GM18505 (cell line): ENCODE results near the gene MYNN.
A peak's percentile ranks its signal among the peaks of the same experiment; 100 is the strongest.
"Not testable (repeated sequence)": the region's sequence is repeated elsewhere in the genome, so short reads cannot be mapped to it uniquely, and the experiment has no call there.

Experiments used
- ATAC-seq: cut with Tn5 transposase; IDR thresholded peaks from one replicate; pipeline ENCODE4 v1.9.1; 2021; ENCODE audit not compliant: unreplicated experiment
- POLR2A ChIP-seq: IDR thresholded peaks from 4 replicates; pipeline ENCODE4 v1.6.1; 2011; ENCODE audit warnings: borderline replicate concordance; ENCODE audit not compliant: insufficient read depth, insufficient read length; ENCODE audit errors: extremely low read depth

MYNN gene

DNA sequence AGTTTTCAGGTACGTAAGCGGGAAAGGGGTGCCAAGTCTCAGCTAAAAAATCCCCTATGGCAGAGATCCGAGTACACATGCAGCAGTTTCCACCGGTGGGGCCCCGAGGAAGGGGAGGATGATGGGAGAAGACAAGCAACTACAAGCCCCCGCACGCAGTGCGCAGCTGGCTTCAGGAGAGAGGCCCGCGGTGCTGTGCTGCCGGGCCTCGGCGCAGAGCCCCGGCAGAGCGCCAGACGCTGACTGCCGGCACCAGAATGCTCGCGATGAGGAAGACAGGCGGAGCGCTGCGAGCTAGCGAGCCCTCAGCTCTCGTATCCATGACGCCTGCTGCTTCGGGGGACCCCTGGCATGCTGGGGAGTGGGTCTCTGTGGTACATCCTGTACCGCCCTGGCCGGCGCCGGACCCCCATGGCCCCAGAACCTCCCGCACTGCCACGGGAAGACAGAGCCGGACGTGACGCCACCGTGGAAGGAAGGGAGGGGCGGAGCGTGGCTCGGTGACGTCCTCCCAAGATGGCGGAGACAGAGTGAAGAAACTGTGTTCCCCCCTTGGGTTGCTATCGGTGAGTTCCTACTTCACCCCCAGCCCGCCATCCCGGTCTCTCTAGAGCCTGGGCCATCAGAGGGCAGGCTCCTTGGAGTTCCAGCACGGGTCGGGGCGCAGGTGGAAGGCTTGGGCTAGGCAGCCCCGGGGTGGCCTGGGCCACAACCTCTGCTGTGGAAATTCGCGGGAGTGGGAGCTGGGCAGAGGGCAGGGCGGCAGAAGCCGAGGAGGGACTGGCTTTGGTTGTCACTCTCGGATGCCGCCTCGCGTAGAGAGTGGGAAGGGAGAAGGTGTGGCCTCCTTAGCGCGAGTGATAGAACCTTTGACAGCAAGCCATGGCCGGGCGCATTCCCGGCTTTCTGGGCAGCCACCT, at the start of gene MYNN:
MYNN (plus strand) TSS at position 500 of the 920 bp plus-strand sequence. CDS start 900 bp downstream, outside the sequence.
- ATAC-seq: peak; percentile 83
- TF ChIP-seq POLR2A: peak; percentile 98

DNA sequence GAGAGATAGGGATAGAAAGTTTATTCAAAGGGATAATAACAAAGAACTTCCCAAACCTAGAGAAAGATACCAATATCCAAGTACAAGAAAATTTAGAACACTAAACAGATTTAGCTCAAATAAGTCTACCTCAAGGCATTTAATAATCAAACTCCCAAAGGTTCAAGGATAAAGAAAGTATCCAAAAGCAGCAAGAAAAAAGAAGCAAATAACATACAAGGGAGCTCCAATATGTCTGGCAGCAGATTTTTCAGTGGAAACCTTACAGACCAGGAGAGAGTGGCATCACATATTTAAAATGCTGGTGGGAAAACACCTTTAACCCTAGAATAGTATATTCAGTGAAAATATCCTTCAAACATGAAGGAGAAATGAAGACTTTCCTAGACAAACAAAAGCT, 41.3 kb upstream of the MYNN start:
- not testable (repeated sequence) for ATAC-seq

DNA sequence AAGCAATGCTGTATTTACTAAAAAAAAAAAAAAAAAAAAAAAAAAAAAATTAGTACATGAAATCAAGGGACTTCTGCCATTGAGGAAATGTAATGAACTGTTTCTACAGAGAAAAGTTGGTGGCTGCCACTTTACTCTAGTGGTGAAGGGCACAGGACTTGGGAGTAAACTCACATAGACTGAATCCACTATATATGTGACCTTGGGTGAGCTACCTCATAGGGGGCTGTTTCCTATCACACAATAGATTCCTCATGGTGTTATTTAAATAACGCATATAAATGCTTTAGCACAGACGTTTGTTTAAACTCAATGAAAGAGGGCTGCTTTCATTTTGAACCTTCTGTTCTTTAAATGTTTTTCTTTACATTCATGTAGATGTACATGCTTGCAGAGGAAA, 34.1 kb upstream of the MYNN start:
- no peak for ATAC-seq
- TF ChIP-seq POLR2A: no peak

DNA sequence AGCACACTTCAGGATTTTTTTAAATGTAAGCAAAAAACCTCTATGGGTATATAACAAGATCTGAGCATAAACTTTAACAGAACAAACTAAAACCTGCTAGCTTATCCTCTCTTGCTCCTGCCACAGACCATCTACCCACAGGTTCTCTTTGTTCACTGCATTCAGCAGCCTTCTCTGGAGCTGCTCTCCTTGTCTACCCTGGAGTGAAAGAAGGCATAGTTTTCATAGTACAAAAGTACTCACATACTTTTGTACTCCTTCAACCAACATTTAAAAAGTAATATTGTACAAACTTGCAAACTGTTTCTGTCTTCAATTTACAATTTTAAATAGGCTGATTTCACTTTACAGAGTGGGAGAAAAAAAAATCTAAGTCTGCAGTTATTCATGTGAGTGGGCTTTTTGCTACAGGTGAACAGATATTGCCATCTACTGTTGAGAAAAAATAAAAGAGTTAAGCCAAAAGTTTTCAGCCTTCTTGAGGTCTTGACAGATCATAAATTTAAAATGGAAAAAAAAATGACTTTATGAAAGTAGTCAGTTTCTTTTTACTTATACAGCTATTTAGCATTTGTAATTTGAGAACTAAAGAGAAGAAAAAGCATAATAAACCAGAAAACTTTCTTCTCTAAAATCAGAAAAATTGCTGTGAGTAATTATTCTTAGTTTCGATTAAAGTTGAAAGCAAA, 28.7 kb upstream of the MYNN start:
- ATAC-seq: no peak
- no peak for TF ChIP-seq POLR2A

DNA sequence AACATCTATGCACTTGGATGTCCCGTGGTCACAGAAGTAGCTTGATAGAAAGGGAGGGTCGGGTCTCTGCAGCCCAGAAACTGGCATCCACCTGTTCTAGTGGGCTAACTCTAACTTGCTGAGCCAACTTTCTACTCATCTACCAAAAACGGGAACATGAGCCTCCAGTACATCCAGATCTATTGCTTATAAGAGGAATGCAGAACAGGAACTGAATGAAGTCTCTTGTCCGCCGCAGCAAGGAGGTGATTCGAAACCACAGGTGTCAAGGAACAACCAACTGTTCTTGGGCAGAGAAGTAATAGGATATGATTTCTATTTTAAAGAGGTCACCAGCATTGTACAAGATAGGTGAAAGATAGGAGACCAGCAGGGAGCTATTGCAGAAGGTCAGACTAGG, 26.3 kb upstream of the MYNN start:
- ATAC-seq: no peak
- no peak for TF ChIP-seq POLR2A

DNA sequence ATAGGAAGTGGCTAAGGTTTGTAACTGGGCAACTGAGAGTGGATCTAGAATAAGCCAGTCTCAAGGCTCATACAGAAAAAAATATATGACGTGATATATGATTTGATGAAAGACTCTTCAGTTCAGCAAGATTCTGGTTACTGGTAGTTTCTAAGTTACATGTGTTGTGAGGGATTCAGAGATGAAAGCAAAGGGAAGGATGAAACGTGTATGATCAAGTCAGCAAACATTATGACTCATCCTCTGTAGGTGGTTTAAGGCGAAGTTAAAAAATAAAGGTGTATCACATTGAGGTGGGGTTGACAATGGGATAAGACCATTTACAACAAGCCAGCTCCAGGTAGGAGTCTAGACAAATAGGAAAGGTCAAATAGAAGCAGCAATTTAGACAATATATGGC, 24.5 kb upstream of the MYNN start:
- TF ChIP-seq POLR2A: no peak
- peak; percentile 45 for ATAC-seq

DNA sequence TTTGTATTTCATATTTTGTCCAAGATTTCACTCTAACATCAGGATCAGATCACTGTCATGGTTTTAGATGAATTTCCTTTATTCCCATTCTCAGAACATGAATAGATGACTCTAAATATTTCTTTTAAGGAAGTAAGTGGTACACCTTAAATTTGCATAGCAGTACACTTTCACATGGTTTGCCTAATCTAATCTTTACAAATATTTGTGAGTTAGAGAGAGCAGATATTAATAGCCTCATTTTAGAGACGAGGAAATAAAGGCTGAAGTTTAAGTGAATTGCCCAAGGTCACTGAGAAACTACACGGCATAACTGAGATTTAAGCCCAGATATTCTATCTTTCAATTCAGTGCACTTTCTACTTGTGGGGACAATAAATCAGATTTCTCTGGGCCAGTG, 22.5 kb upstream of the MYNN start:
- no peak for ATAC-seq
- TF ChIP-seq POLR2A: no peak

DNA sequence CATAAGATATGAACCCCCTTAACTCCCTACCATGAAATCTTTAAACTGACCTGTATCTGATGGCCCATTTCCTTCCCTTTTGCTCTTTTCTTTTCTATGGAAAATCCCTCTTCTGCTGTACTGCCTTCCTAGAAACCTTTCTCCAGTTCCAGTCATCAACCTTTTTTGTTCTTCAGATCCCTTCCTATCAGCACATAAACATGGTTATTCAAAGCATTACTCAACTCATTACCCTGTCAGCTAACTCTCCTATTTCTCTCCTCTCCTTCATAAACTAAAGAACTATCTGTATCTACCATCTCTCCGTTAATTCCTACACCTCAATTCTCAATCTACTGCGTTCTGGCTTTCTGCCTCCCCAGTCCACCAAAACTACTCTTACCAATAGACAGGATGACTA, 21.3 kb upstream of the MYNN start:
- no peak for ATAC-seq
- TF ChIP-seq POLR2A: no peak

DNA sequence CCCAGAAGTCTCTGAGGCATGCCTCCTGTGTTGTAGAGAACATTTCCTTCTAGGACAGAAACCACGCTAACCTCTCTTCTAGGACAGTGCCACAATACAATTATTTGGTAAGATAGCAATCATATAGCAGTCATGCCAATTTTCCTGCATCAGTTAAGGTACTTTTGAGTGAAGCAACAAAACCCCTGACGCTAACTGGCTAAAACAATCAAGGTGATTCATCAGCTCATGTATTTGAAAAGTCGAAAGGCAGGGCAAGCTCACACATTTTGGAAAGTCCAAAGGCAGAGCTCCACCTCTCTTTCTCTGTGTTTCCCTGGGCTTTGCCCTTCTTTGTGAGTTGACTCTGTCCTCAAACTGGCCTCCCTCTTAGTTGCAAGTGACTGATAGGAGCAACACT, 18.5 kb upstream of the MYNN start:
- TF ChIP-seq POLR2A: no peak
- no peak for ATAC-seq

DNA sequence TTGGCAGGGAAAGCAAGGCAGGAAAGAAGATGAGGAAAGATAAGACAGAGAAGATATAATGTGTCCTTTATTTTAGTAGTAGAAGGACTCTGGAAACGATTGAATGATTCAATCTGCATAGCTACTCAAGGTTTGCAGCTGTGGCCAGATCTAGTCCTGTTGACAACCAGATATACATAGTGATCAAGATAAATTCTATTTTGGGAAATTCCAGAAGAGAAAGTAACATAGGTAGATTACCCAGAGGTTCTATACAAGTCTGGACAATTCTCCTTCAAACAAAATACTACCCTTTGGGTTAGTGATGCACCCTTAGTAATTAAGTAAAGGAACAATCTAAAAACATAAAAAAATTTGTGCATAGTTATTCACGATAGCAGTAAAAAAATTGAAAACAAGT, 17.7 kb upstream of the MYNN start:
- no peak for TF ChIP-seq POLR2A

DNA sequence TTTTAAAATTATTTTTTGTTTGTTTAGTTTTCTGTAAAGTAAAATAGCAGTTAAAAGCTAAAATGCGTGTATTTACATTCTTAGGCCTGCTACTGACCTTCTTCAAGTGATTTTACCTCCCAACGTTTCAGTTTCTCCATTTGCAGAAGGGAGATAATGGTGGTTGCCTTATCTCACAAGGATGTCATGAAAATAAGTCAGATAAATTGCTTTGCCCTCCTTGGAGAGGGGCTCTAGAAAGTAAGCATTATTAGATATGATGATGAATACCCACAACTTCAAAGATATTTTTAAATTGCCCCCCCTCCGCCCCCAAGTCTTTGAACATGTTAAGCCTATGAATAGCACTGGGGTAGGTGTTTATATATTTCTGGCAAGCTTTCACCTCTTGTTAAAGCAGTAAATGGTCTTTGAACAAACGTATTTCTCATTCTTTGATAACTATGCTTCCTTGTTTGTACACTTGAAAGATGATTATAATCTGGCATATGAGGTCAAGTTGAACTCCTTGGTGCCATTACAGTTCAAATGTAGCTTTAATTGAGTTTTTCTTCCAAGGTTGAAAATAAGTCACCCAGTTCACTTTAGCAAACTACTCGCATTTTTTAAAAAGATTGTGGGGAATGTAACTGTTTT, 14.7 kb upstream of the MYNN start:
- TF ChIP-seq POLR2A: no peak
- ATAC-seq: no peak

More for the DNA sequence above, 17.7 kb upstream of the MYNN start:
- no peak for ATAC-seq

DNA sequence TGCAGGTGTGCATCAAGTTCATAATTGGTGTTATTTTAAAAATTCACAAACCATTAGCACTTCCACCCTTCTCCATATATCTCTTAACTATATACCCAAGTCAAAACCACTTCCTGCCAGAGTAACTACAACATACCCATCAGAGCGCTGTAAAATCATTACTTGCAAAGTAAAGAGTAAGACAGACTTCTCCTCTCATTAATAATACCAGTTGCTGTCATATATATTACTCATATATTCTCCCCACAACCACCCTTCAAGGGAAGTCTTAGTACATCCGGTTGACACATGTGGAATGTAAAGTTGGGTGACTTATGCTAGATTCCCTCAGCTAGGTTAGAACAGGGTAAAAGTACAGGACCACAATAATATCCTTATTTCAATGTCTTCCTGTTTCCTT, 13.9 kb upstream of the MYNN start:
- no peak for ATAC-seq
- no peak for TF ChIP-seq POLR2A

DNA sequence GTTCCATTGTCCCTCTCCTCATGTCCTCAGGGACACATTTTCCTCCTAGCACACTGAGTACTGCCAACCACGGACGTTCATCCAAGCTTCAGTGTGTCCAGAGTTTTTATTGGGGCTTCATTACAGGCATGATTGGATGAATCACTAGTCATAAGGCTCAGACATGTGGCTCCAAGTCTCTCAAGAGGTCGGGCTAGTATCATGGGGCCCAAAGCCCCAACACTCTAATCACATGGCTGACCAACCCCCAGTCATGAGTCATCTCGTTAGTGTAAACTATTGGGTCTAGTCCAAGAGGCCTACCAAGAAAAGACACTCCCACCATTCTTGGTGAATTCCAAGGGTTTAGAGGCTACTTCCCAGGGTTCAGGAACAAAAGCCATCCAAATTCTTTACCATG, 12.7 kb upstream of the MYNN start:
- no peak for TF ChIP-seq POLR2A
- no peak for ATAC-seq
